ENCODE measurements around the gene TMEM186. TPM values are rescaled to one million over a fixed set of nuclear protein-coding genes. Genes with fewer than 3 reads are reported as not detected.

Gene TMEM186
- total and polyA plus RNA-seq, 11 donors: 8.7 to 17.2 (median 12.4) TPM

- H3K36me3 ChIP-seq: peaks cover 0 to 45% (median 29%) of the 10 kb centered on the region in 9 donors
- no peak for DNase-seq
- no peak overlapping the region for H3K4me3 ChIP-seq
- TF ChIP-seq POLR2A (IDR thresholded peaks at IDR 0.05) (no peak), CTCF (IDR thresholded peaks at IDR 0.05) (no peak)
- H3K27ac ChIP-seq: no peak overlapping the region
- no peak for ATAC-seq
- no peaks in the 10 kb centered on the region for H3K27me3 ChIP-seq
- H3K9me3 ChIP-seq: no peaks in the 10 kb centered on the region
- peaks cover 0 to 13% (median 0%) of the 10 kb centered on the region in 12 donors for H3K4me1 ChIP-seq
- 77 to 81% (median 79%) methylated on average over 16 to 18 of the region's 18 CpGs for WGBS, 4 donors
- intact Hi-C loops (cut with DNase I): no loop called here
These were observed 34.7 kb upstream of the TMEM186 start for GRCh38 chr16:8831871-8832716.

- intact Hi-C loops (cut with DNase I): no loop called here
- no peak overlapping the region for H3K4me3 ChIP-seq
- peaks cover 0 to 10% (median 0%) of the 10 kb centered on the region in 12 donors for H3K4me1 ChIP-seq
- no peak for ATAC-seq
- H3K27ac ChIP-seq: no peak overlapping the region
- peaks cover 0 to 47% (median 33%) of the 10 kb centered on the region in 9 donors for H3K36me3 ChIP-seq
- whole genome bisulfite sequencing, 4 donors: 92 to 93% (median 92%) methylated on average over 9 of the region's 9 CpGs
- TF ChIP-seq POLR2A (IDR thresholded peaks at IDR 0.05) (no peak), CTCF (IDR thresholded peaks at IDR 0.05) (no peak)
- no peak for DNase-seq
- H3K9me3 ChIP-seq: no peaks in the 10 kb centered on the region
- no peaks in the 10 kb centered on the region for H3K27me3 ChIP-seq
These were observed 34.0 kb upstream of the TMEM186 start for GRCh38 chr16:8831450-8831849.

- Histone ChIP-seq H3K9me3 (no peaks in the 10 kb centered on the region), H3K27ac (no peak overlapping the region), H3K4me3 (no peak overlapping the region), H3K27me3 (no peaks in the 10 kb centered on the region), H3K36me3 (peaks cover 0 to 63% (median 50%) of the 10 kb centered on the region in 9 donors), H3K4me1 (no peaks in the 10 kb centered on the region)
- DNase-seq (no peak), ATAC-seq (no peak)
- 90 to 96% (median 94%) methylated on average over 8 of the region's 8 CpGs for WGBS, 4 donors
- TF ChIP-seq CTCF (IDR thresholded peaks at IDR 0.05) (no peak), POLR2A (IDR thresholded peaks at IDR 0.05) (no peak)
- intact Hi-C loops (cut with DNase I): no loop called here
These were observed 31.2 kb upstream of the TMEM186 start for GRCh38 chr16:8828541-8829165.

GRCh38 chr16:8826278-8826879 is 28.9 kb upstream of the TMEM186 start:
- no peak for ATAC-seq
- H3K4me1 ChIP-seq: no peaks in the 10 kb centered on the region
- peaks cover 0 to 62% (median 49%) of the 10 kb centered on the region in 9 donors for H3K36me3 ChIP-seq
- WGBS, 4 donors: 64 to 95% (median 80%) methylated on average over 3 of the region's 3 CpGs
- intact Hi-C loops (cut with DNase I): no loop called here
- no peaks in the 10 kb centered on the region for H3K9me3 ChIP-seq
- no peak overlapping the region for H3K27ac ChIP-seq
- no peak overlapping the region for H3K4me3 ChIP-seq
- TF ChIP-seq POLR2A (IDR thresholded peaks at IDR 0.05): no peak
- TF ChIP-seq CTCF (IDR thresholded peaks at IDR 0.05): no peak
- DNase-seq: no peak
- H3K27me3 ChIP-seq: no peaks in the 10 kb centered on the region
